GM18867 (cell line): ENCODE data around the gene ACE.

Experiments used
- ATAC-seq: cut with Tn5 transposase; IDR thresholded peaks from one replicate; pipeline ENCODE4 v1.9.1; 2021; ENCODE audit warnings: mild to moderate bottlenecking, moderate library complexity; ENCODE audit not compliant: unreplicated experiment

The ACE gene

DNA sequence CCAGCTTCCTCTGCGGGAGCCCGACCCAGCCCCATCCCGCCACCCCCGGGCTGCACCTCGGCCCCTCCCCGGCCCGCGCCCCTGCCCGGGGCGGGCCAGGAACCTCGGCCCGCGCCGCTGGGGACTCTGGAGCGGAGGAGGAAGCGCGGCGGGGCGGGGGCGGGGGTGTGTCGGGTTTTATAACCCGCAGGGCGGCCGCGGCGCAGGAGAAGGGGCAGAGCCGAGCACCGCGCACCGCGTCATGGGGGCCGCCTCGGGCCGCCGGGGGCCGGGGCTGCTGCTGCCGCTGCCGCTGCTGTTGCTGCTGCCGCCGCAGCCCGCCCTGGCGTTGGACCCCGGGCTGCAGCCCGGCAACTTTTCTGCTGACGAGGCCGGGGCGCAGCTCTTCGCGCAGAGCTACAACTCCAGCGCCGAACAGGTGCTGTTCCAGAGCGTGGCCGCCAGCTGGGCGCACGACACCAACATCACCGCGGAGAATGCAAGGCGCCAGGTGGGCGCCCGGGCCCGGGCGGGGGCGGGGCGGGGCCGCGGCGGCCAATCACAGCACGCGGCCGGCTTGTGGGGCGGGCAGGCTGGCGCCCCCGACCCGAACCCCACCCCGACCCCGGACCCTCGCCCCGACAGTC lies at the start of gene ACE:
ACE (plus strand) TSS at position 208 of the 626 bp plus-strand sequence; CDS start at position 242, 34 bp downstream.
- no peak for ATAC-seq

DNA sequence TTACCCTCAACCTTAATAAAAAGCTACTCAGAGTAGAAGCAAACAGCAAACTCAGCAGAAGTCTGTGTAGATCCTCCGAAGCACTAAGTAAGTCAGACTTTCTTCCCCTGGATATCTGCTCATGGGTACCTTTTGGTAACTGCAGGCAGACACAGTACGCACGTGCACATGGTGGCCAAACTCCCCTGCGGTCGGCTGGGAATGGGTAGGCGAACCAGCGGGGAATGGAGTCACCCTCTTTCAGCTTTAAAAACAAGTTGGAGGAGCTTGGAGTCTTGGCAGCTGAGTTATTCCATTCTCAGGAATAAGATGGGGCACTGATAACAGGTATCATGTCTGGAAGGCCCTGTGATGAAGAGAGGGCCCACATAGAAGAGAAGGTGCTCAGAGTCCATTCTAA lies 47.1 kb upstream of the ACE start:
- ATAC-seq: no peak

DNA sequence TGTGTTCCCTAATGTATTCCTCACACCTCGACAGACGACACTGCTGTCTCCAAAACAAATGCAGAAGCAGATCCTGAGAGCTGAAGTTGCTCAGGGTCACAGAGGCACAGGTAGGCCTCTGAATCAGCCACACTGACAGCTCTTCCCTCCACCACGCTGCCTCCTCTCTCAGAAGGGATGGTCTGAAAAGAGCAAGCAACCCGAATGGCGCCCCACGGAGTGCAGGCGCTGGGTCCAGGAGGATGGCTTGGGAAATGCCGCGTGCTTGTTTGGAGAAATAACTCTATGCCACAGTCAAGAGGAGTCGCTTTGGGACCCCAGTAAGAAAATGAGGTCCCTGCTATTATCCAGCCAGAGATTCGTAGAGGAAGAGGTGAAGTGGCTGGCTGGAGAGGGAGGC lies 46.6 kb upstream of the ACE start:
- no peak for ATAC-seq

- no peak for ATAC-seq
Observed at GRCh38 chr17:63431618-63431938, 45.3 kb upstream of the ACE start.

DNA sequence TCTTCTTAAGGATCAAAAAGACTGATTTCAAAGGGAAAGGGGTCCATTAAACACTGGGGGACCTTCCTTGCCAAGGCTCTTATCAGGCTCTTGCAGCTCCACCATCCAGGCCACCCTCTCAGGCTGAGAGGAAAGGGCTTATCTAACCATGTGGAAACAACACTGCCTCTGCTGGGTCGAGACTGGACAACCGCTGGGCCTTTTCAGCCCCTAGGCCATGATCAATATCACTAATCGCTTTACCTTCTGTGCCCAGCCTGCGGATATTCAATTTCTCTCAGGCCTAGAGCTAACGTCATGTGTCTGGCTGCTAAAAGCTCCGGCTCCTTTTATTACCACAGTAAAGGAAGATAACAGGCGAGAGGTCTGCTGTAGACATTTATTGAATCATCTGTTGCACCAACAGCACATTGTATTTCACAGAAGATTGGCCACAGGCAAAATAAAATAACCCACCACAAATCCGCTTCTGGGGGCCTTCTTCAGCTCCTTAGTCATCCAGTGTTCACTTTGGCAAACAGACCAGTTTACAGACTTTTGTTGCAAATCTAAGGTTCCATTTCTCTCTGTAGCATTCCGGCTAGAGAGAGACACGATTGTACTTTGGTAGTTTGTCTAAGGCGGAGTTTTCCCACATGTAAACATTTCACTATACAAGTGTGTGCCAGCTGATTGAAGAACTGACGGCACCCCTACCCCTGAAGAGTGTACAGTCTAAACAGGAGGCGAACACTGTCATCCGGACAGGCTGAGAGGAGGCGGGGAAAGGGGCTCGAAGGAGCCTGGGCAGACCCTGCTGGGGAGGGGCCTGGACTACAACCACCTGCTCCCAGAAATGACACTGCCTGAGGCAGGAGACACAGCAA lies 44.7 kb upstream of the ACE start:
- no peak for ATAC-seq

- no peak for ATAC-seq
Observed at GRCh38 chr17:63433746-63434591, 42.9 kb upstream of the ACE start.

DNA sequence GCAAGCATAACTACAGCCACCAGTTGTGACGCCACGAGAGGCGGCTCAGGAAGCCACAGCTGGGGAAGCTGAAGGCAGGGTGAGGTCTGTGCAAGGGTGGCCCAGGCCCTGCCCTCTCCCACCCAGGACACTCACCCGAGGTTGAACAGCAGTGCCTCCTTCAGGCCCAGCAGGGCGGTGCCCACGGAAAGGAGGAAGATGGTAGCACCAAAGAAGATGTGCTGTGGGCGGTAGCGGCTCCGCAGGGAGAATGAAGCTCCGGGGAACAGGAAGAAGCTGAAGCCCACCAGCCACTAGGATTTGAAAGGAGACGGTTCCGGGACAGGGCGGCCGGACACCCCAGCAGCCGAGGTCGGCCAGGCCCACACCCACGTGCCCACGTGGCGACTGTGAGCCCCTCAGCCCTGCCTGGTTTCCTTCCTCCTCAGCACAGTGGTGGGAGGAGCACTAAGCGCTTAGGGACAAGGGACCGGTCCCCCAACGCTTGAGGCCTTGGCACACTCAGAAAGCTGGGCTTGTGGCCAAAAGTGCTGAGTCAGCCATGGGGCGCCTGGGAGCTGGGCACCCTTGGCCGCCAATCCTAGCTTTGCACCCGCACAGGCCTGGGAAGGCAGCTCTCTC lies 41.8 kb upstream of the ACE start:
- no peak for ATAC-seq

GRCh38 chr17:63435681-63436522 lies 41.0 kb upstream of the ACE start:
- ATAC-seq: no peak

DNA sequence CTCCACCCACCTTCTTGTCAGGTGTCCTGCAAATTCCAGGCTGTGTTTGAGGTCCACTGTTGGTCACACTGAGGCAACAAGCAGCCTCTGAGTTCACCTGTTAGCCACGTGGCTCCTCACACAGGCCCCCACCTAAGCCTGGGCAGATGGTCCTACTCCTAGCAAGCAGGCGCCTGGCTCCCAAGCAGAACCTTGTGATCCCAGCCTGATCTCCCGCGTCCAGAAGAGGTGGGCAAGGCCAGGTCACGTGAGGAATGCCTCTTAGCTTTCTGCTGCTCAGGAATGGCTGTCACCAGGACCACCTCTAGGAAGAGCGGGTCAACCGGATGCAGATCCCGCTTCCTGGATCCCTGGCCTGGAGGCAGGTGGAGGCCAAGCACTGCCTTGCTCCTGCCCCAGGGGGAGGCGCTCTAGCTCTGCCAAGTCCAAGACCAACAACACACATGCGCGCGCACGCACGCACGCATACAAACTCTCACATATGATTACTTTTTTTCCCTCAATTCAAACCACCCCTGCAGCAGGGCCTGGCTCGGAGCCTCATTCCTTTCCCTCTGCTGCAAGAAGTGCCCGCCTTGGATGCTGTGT lies 40.2 kb upstream of the ACE start:
- no peak for ATAC-seq

- ATAC-seq: no peak
Observed at GRCh38 chr17:63437287-63438091, 39.4 kb upstream of the ACE start.

DNA sequence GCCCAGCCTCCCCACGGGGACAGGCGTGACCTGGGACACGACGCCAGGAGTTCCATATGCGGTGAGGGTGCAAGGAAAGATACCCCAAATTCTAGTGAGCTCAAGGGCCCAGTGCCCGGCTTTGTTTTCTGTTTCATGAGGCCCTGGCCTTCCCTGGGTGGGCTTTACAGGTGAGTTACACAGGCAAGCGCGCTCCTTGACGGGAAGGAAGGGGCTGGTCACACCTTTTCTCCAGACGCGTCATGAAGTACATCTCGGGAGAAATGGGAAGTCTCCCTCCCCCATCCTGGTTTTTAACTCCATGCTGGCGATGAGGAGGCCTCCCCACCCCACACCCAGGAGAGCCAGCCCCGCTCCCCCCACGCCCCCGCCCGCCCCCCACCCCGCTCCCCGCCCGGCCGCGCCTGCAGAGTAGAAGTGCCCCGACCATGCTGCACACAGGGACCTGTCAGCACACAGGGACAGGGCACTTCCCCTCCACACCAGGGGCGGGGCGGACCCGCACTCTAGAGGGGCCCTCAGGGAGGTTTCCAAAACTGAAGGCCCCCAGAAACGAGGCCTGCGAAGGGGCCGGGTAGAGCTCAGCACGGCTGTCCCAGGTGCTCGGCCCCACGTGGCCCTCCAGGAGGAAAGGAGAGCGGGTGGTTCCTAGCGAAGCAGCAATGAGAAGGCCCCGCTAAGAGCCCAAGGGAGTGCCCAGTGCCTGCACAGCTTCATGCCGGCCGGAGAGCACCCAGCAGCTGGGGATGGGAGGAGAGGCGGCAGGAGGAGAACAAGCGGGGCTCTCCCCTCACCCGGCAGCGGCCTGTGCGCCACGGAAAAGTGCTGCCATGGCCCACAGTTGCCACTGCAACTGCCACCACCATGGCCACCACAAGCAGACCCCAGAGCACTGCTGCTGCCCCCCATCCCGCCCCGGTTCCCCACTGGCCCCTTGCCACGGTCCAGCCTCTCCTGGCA lies 38.5 kb upstream of the ACE start:
- no peak for ATAC-seq

DNA sequence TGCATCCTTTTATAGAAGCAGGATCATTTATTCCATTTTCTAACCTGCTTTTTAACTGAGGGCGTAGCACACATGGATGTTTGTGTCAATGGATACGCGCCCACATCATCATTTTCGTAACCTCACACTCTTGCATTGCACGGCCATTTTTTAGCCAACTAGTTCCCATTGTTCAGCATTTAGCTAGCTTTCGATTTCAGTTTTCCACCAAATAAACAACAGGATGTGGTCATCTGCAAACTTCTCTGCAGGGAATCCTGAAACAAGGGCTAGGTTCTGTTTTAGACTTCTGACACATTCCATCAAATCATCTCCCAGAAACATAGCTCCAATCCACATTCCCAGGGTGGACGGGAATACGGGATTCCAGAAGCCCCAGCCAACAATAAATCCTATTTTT lies 37.2 kb upstream of the ACE start:
- no peak for ATAC-seq

GRCh38 chr17:63440127-63440769 lies 36.6 kb upstream of the ACE start:
- no peak for ATAC-seq

GRCh38 chr17:63440770-63441335 lies 36.0 kb upstream of the ACE start:
- ATAC-seq: no peak

GRCh38 chr17:63441654-63442053 lies 35.2 kb upstream of the ACE start:
- ATAC-seq: no peak

- ATAC-seq: no peak
Observed at GRCh38 chr17:63442074-63442473, 34.8 kb upstream of the ACE start.

- ATAC-seq: no peak
Observed at GRCh38 chr17:63442549-63443035, 34.3 kb upstream of the ACE start.
